B cell (primary cell): ENCODE results near the gene IGFALS. TPM values are rescaled to one million over a fixed set of nuclear protein-coding genes. Genes with fewer than 3 reads are reported as not detected.

ENCODE experiments used
- ATAC-seq: fragments of 200-7000 bp; cut with Tn5 transposase; one replicate; pipeline ENCODE4 v1.10.0; 2021; ENCODE audit warnings: low read depth, mild to moderate bottlenecking, moderate number of reproducible peaks, moderate library complexity
- CTCF ChIA-PET: fragments of 350-600 bp; sonication (Branson Sonifier 250); formaldehyde crosslinking; loops from one replicate; lab custom pipeline; 2021; ENCODE audit warnings: antibody characterized with exemption, inconsistent platforms; lab: Charles Lee
- POLR2A ChIA-PET: fragments of 350-600 bp; sonication (Branson Sonifier 250); formaldehyde crosslinking; loops from one replicate; lab custom pipeline; 2021; ENCODE audit warnings: antibody characterized with exemption; lab: Charles Lee
- DNase-seq: peaks from one replicate; pipeline ENCODE4 v3.0.0; 2013
- H2AFZ ChIP-seq: 2 replicates; pipeline ENCODE4 v1.6.1; 2012; ENCODE audit warnings: mild to moderate bottlenecking, low read depth, low read length; ENCODE audit not compliant: insufficient read depth, poor library complexity, severe bottlenecking
- H3K27ac ChIP-seq, 2 donors: 1 replicate in 1 of 2; 2 replicates in 1 of 2; pipeline ENCODE4 v1.5.1; 2012 to 2013; ENCODE audit warnings: low read length in 2 of 2, mild to moderate bottlenecking in 2 of 2, moderate library complexity in 1 of 2
- H3K27me3 ChIP-seq, 4 experiments: fragments of 200-600 bp in 1 of 4; sonication (generic) in 1 of 4; replicated peaks in 1 of 4; 1 replicate in 2 of 4; 2 replicates in 2 of 4; pipeline versions ENCODE4 v1.6.1 to v1.7.0; 2013 to 2016; ENCODE audit warnings: low read length in 3 of 4, mild to moderate bottlenecking in 2 of 4, mixed read lengths in 1 of 4, moderate library complexity in 1 of 4; ENCODE audit not compliant: insufficient read depth in 4 of 4, control insufficient read depth in 3 of 4; ENCODE audit errors: control extremely low read depth in 1 of 4
- H3K36me3 ChIP-seq, 2 experiments: replicated peaks in 1 of 2; 1 replicate in 1 of 2; 2 replicates in 1 of 2; pipeline versions ENCODE4 v1.6.1 to v1.7.1; 2013; ENCODE audit warnings: low read length in 1 of 2; ENCODE audit not compliant: insufficient read depth in 2 of 2, control insufficient read depth in 1 of 2; ENCODE audit errors: control extremely low read depth in 1 of 2, extremely low read depth in 1 of 2
- H3K4me1 ChIP-seq, 2 donors: fragments of 200-600 bp in 1 of 2; sonication (generic) in 1 of 2; 1 replicate in 1 of 2; 2 replicates in 1 of 2; pipeline versions ENCODE4 v1.5.1 to v1.6.1; 2013 to 2017; ENCODE audit warnings: low read length in 2 of 2; ENCODE audit not compliant: control insufficient read depth in 2 of 2, insufficient read depth in 2 of 2
- H3K4me2 ChIP-seq: replicated peaks from 2 replicates; pipeline ENCODE3; 2012; ENCODE audit warnings: mild to moderate bottlenecking, low read depth, low read length; ENCODE audit not compliant: poor library complexity, severe bottlenecking
- H3K4me3 ChIP-seq, 5 experiments: fragments of 200-600 bp in 1 of 5; sonication (generic) in 1 of 5; 1 replicate in 3 of 5; 2 replicates in 2 of 5; pipeline versions ENCODE4 v1.5.1 to v1.7.0; 2011 to 2016; ENCODE audit warnings: low read length in 4 of 5, mild to moderate bottlenecking in 4 of 5, low read depth in 2 of 5, control low read depth in 1 of 5, moderate library complexity in 1 of 5; ENCODE audit not compliant: insufficient read depth in 1 of 5; ENCODE audit errors: control extremely low read depth in 1 of 5, extremely low read depth in 1 of 5
- H3K79me2 ChIP-seq: fragments of 200-600 bp; sonication (generic); one replicate; pipeline ENCODE4 v1.6.0; 2016; ENCODE audit warnings: low read length; ENCODE audit not compliant: control insufficient read depth, insufficient read depth
- H3K9ac ChIP-seq: fragments of 200-600 bp; sonication (generic); 2 replicates; pipeline ENCODE4 v1.6.1; 2017; ENCODE audit warnings: mild to moderate bottlenecking, low read length, moderate library complexity
- H3K9me3 ChIP-seq, 3 donors: one replicate each; pipeline versions ENCODE4 v1.6.1 to v1.7.1; 2013; ENCODE audit warnings: low read length in 2 of 3; ENCODE audit not compliant: control insufficient read depth in 2 of 3, insufficient read depth in 1 of 3; ENCODE audit errors: control extremely low read depth in 1 of 3
- H4K20me1 ChIP-seq: 2 replicates; pipeline ENCODE4 v1.6.0; 2012; ENCODE audit warnings: mild to moderate bottlenecking, low read length; ENCODE audit not compliant: insufficient read depth, control insufficient read depth, poor library complexity, severe bottlenecking
- H3K27ac Mint-ChIP-seq: one replicate; pipeline ENCODE4 v1.8.0; 2021; ENCODE audit warnings: mixed read lengths
- H3K27me3 Mint-ChIP-seq: one replicate; pipeline ENCODE4 v1.8.0; 2021; ENCODE audit warnings: mixed read lengths
- H3K4me1 Mint-ChIP-seq: one replicate; pipeline ENCODE4 v1.8.0; 2021; ENCODE audit warnings: mixed read lengths
- H3K4me3 Mint-ChIP-seq: one replicate; pipeline ENCODE4 v1.8.0; 2021; ENCODE audit warnings: mixed read lengths
- H3K9me3 Mint-ChIP-seq: one replicate; pipeline ENCODE4 v1.8.0; 2022; ENCODE audit warnings: mixed read lengths; ENCODE audit not compliant: insufficient read depth
- EZH2 ChIP-seq: IDR thresholded peaks from 2 replicates; pipeline ENCODE4 v1.6.1; 2012; ENCODE audit warnings: borderline replicate concordance, low read depth, mild to moderate bottlenecking, moderate library complexity, low read length; ENCODE audit not compliant: insufficient read depth, poor library complexity, severe bottlenecking
- WGBS: methylation state at CpG from one replicate; pipeline ENCODE4 v1.1.5; 2013; ENCODE audit warnings: missing lambda C conversion rate; ENCODE audit not compliant: insufficient coverage; 5-methylcytosine and 5-hydroxymethylcytosine counted together
- intact Hi-C: fragments of 100-400 bp; cut with micrococcal nuclease; formaldehyde crosslinking; loops from one replicate; pipeline ENCODE4 v1.10.0; 2022
- polyA plus RNA-seq: library from polyadenylated mRNA; depleted of rRNA; stranded (reverse); fragments of >200 nt; gene quantifications from 2 replicates; pipeline ENCODE4 v1.2.3, GENCODE V29; 2012
- total RNA-seq, 2 donors: library from RNA; stranded (reverse); fragments of 120-200 nt in 1 of 2; gene quantifications; 1 replicate in 1 of 2; 2 replicates in 1 of 2; pipeline versions ENCODE4 v1.2.3 to v1.2.4, GENCODE V29; 2013 to 2022
- TF ChIP-seq, protein P1 (sequence below): fragments of 200-600 bp; IDR thresholded peaks from one replicate; pipeline ENCODE4 v1.8.0; 2022; ENCODE audit warnings: antibody characterized with exemption, mild to moderate bottlenecking

IGFALS gene
- total and polyA plus RNA-seq, 2 donors (not counting 1 experiment from before 2014, with no cell fraction given) = 0.49 TPM; not detected in 1

- no peaks in the 10 kb centered on the region for H3K9me3 Mint-ChIP-seq
- POLR2A ChIA-PET = no interaction called here
- DNase-seq (no peak), ATAC-seq (no peak)
- Histone ChIP-seq H3K27me3 (no peaks in the 10 kb centered on the region), H3K9me3 (peaks cover 0 to 4% (median 0%) of the 10 kb centered on the region in 3 donors), H4K20me1 (peaks cover 4% of the 10 kb centered on the region), H3K9ac (no peak overlapping the region), H2AFZ (no peak overlapping the region), H3K4me2 (no peak overlapping the region), H3K4me3 (no peak overlapping the region), H3K27ac (no peak overlapping the region), H3K4me1 (no peaks in the 10 kb centered on the region), H3K36me3 (peaks cover 0 to 71% of the 10 kb centered on the region in 2 experiments), H3K79me2 (no peaks in the 10 kb centered on the region)
- H3K27me3 Mint-ChIP-seq = no peaks in the 10 kb centered on the region
- intact Hi-C loops = no loop called here
- WGBS = 97% methylated on average over 13 of the region's 15 CpGs
- CTCF ChIA-PET = no interaction called here
- TF ChIP-seq EZH2 = no peak
- TF ChIP-seq, protein P1, sequence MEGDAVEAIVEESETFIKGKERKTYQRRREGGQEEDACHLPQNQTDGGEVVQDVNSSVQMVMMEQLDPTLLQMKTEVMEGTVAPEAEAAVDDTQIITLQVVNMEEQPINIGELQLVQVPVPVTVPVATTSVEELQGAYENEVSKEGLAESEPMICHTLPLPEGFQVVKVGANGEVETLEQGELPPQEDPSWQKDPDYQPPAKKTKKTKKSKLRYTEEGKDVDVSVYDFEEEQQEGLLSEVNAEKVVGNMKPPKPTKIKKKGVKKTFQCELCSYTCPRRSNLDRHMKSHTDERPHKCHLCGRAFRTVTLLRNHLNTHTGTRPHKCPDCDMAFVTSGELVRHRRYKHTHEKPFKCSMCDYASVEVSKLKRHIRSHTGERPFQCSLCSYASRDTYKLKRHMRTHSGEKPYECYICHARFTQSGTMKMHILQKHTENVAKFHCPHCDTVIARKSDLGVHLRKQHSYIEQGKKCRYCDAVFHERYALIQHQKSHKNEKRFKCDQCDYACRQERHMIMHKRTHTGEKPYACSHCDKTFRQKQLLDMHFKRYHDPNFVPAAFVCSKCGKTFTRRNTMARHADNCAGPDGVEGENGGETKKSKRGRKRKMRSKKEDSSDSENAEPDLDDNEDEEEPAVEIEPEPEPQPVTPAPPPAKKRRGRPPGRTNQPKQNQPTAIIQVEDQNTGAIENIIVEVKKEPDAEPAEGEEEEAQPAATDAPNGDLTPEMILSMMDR = no peak
- no peaks in the 10 kb centered on the region for H3K4me1 Mint-ChIP-seq
- H3K4me3 Mint-ChIP-seq = no peak overlapping the region
- H3K27ac Mint-ChIP-seq = no peak overlapping the region
These were observed 31.8 kb downstream of the IGFALS start for GRCh38 chr16:1761751-1762150.

DNA sequence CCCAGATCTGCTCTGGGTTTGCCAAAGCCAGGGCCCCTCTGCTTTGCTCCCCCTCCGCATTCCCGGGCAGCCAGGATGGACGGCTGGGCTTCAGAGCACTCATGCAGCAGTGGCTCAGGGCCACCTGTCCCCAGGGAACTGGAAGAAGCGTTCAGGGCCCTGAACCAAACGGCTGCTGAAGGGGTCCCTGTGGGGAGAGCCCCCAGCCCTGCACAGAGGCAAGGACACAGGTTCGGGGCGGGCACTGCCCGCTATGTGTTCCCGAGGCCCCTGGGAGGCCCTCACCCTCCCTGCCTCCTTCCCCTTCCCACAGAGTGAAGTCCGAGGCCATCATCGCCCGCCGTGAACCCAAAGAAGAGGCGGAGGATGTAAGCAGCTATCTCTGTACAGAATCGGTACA lies 32.6 kb downstream of the IGFALS start:
- peaks cover 0 to 4% (median 0%) of the 10 kb centered on the region in 3 donors for H3K9me3 ChIP-seq
- H3K4me1 Mint-ChIP-seq = no peaks in the 10 kb centered on the region
- ATAC-seq (no peak), DNase-seq (no peak)
- no peaks in the 10 kb centered on the region for H3K9me3 Mint-ChIP-seq
- H3K4me1 ChIP-seq = no peaks in the 10 kb centered on the region
- intact Hi-C loops = no loop called here
- H3K4me3 ChIP-seq = no peak overlapping the region
- no peak overlapping the region for H2AFZ ChIP-seq
- H3K27ac Mint-ChIP-seq = no peak overlapping the region
- peaks cover 0 to 65% of the 10 kb centered on the region in 2 experiments for H3K36me3 ChIP-seq
- no peaks in the 10 kb centered on the region for H3K27me3 Mint-ChIP-seq
- H3K79me2 ChIP-seq = no peaks in the 10 kb centered on the region
- ChIA-PET POLR2A (interaction anchor here (0.6 to 0.8 kb wide), 2 partner anchors 9 to 49 kb away, joined by 3 to 9 read pairs; no protein-coding TSS in a partner anchor), CTCF (no interaction called here)
- no peak overlapping the region for H3K4me2 ChIP-seq
- 99% methylated on average over 15 of the region's 15 CpGs for WGBS
- H3K27ac ChIP-seq = no peak overlapping the region
- no peaks in the 10 kb centered on the region for H3K27me3 ChIP-seq
- TF ChIP-seq EZH2 = no peak
- TF ChIP-seq, protein P1 = no peak
- H3K9ac ChIP-seq = no peak overlapping the region
- H3K4me3 Mint-ChIP-seq = no peak overlapping the region
- H4K20me1 ChIP-seq = peaks cover 7% of the 10 kb centered on the region
